ENCODE data around the gene TEN1. TPM values are rescaled to one million over a fixed set of nuclear protein-coding genes. Genes with fewer than 3 reads are reported as not detected.

Gene TEN1
- total RNA-seq, 1 experiment from 2014 or later, result 12.6 TPM

GRCh38 chr17:75976175-75976848 is 2.7 kb upstream of the TEN1 start:
- DNase-seq (ENCODE audit: low read depth), result no peak

- no peak for DNase-seq (ENCODE audit: low read depth)
Observed at GRCh38 chr17:75979705-75980187, 706 bp downstream of the TEN1 start.

- DNase-seq (ENCODE audit: low read depth), result no peak
Observed at GRCh38 chr17:75980188-75981018, 1.4 kb downstream of the TEN1 start.

GRCh38 chr17:75981019-75981615 is 2.1 kb downstream of the TEN1 start:
- no peak for DNase-seq (ENCODE audit: low read depth)

GRCh38 chr17:75983501-75984181 is 4.6 kb downstream of the TEN1 start:
- peak; percentile 36 for DNase-seq (ENCODE audit: low read depth)

GRCh38 chr17:75985986-75986385 is 6.9 kb downstream of the TEN1 start:
- no peak for DNase-seq (ENCODE audit: low read depth)

- no peak for DNase-seq (ENCODE audit: low read depth)
Observed at GRCh38 chr17:75987041-75987440, 8.0 kb downstream of the TEN1 start.

- DNase-seq (ENCODE audit: low read depth), result no peak
Observed at GRCh38 chr17:75991396-75991795, 12.4 kb downstream of the TEN1 start.

- no peak for DNase-seq (ENCODE audit: low read depth)
Observed at GRCh38 chr17:75994802-75995370, 15.8 kb downstream of the TEN1 start.

- no peak for DNase-seq (ENCODE audit: low read depth)
Observed at GRCh38 chr17:75995385-75995925, 16.4 kb downstream of the TEN1 start.

GRCh38 chr17:75996665-75997590 is 17.9 kb downstream of the TEN1 start:
- peak; percentile 68 for DNase-seq (ENCODE audit: low read depth)

- no peak for DNase-seq (ENCODE audit: low read depth)
Observed at GRCh38 chr17:75998327-75998795, 19.3 kb downstream of the TEN1 start.

GRCh38 chr17:76000016-76000754 is 21.1 kb downstream of the TEN1 start:
- DNase-seq (ENCODE audit: low read depth), result no peak

GRCh38 chr17:76000755-76001521 is 21.9 kb downstream of the TEN1 start, which contains the start of gene CDK3:
TSS of gene CDK3 (plus strand) at chr17:76000855. CDS start at chr17:76001426, 571 bp downstream.
- no peak for DNase-seq (ENCODE audit: low read depth)

- no peak for DNase-seq (ENCODE audit: low read depth)
Observed at GRCh38 chr17:76002100-76002499, 23.1 kb downstream of the TEN1 start.

GRCh38 chr17:76003915-76004314 is 24.9 kb downstream of the TEN1 start:
- DNase-seq (ENCODE audit: low read depth), result no peak

GRCh38 chr17:76004750-76005262 is 25.8 kb downstream of the TEN1 start:
- DNase-seq (ENCODE audit: low read depth), result no peak

Measured in RPMI7951 (cell line).